Measurements from ENCODE around the gene HS3ST3B1.

DNA sequence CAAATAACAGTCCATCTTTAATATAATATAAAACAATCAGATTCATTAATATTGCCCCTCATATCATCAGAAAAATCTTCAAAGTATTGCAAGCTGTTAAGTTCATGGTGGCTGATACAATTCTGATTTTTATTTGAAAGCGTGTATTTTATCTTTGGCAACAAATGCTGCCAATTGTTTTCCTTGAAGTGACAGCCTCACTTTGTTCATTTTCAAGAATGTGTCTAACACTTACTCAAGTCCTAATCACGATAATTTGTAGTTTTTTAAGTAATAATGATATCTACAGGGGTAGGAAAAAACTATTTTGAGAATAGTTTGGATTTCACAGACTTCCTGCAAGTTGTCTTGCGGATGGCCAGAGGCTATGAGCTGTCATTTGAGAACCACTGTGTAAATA lies 75.8 kb downstream of the HS3ST3B1 start:
- TF ChIP-seq CTCF (IDR thresholded peaks at IDR 0.05; ENCODE audit: low read length) (no peak), EZH2 (optimal IDR thresholded peaks at IDR 0.05; ENCODE audit: low read depth, low read length) (no peak)
